Ishikawa (cell line): ENCODE data around the gene AGTRAP.

Experiments used
- CEBPB ChIP-seq: IDR thresholded peaks from 2 replicates; pipeline ENCODE4 v1.6.1; 2012
- CREB1 ChIP-seq: IDR thresholded peaks from 2 replicates; pipeline ENCODE4 v1.6.1; 2012; ENCODE audit warnings: low read depth
- EGR1 ChIP-seq: IDR thresholded peaks from 2 replicates; pipeline ENCODE4 v1.6.1; 2012
- EP300 ChIP-seq: IDR thresholded peaks from 2 replicates; pipeline ENCODE4 v1.6.1; 2012; ENCODE audit warnings: borderline replicate concordance
- MAX ChIP-seq: IDR thresholded peaks from 2 replicates; pipeline ENCODE4 v1.6.1; 2012
- NFIC ChIP-seq: IDR thresholded peaks from 2 replicates; pipeline ENCODE4 v1.6.1; 2012
- RAD21 ChIP-seq: IDR thresholded peaks from 2 replicates; pipeline ENCODE4 v1.6.1; 2012; ENCODE audit warnings: low read depth
- REST ChIP-seq: IDR thresholded peaks from 2 replicates; pipeline ENCODE4 v1.6.1; 2012; ENCODE audit warnings: low read depth, mild to moderate bottlenecking
- TAF1 ChIP-seq: IDR thresholded peaks from 2 replicates; pipeline ENCODE4 v1.6.1; 2012; ENCODE audit warnings: low read depth, mild to moderate bottlenecking
- TCF12 ChIP-seq: IDR thresholded peaks from 2 replicates; pipeline ENCODE4 v1.6.1; 2012; ENCODE audit warnings: low read depth
- TEAD4 ChIP-seq: IDR thresholded peaks from 2 replicates; pipeline ENCODE4 v1.6.1; 2012
- USF1 ChIP-seq: IDR thresholded peaks from 2 replicates; pipeline ENCODE4 v1.6.1; 2012
- YY1 ChIP-seq: IDR thresholded peaks from 2 replicates; pipeline ENCODE4 v1.6.1; 2012; ENCODE audit warnings: low read depth
- ZBTB7A ChIP-seq: IDR thresholded peaks from 2 replicates; pipeline ENCODE4 v1.6.1; 2012; ENCODE audit warnings: low read depth

- no peak for TF ChIP-seq YY1
- TF ChIP-seq ZBTB7A = no peak
- no peak for TF ChIP-seq MAX
- no peak for TF ChIP-seq RAD21
- TF ChIP-seq TCF12 = no peak
- no peak for TF ChIP-seq TEAD4
- no peak for TF ChIP-seq REST
- TF ChIP-seq EP300 = no peak
- TF ChIP-seq TAF1 = no peak
- no peak for TF ChIP-seq USF1
- TF ChIP-seq CEBPB = no peak
- TF ChIP-seq CREB1 = no peak
- TF ChIP-seq NFIC = no peak
- TF ChIP-seq EGR1 = no peak
Observed at GRCh38 chr1:11728126-11728806, 7.7 kb upstream of the AGTRAP start.
